Measurements from ENCODE around the gene SCYL2. TPM values are rescaled to one million over a fixed set of nuclear protein-coding genes. Genes with fewer than 3 reads are reported as not detected.

Gene SCYL2
- total and polyA plus RNA-seq, 8 donors: 6.7 to 25.0 (median 15.6) TPM

Other genes starting within 250 kb of the SCYL2 start
- 10 to 100 TPM in 1 of 6 donors, 1 to 10 TPM in 5; 3.6 to 10.8 (median 5.2) TPM for gene BLTP3B, start 124.3 kb upstream of the SCYL2 start, total RNA-seq
- 1 to 10 TPM; 2.0 to 5.6 TPM for gene BLTP3B, start 124.3 kb upstream of the SCYL2 start, polyA plus RNA-seq
- gene ACTR6, start 66.4 kb upstream of the SCYL2 start, total RNA-seq: 10 to 100 TPM in 2 of 6 donors, 1 to 10 TPM in 4; 3.8 to 14.4 (median 7.0) TPM
- 10 to 100 TPM in 1 of 2 donors, 1 to 10 TPM in 1; 5.0 to 10.4 TPM for gene ACTR6, start 66.4 kb upstream of the SCYL2 start, polyA plus RNA-seq
- gene DEPDC4, start 98 bp upstream of the SCYL2 start, total RNA-seq: 1 to 10 TPM in 4 of 6 donors, under 1 TPM in 2; 0.82 to 2.2 (median 1.5) TPM
- gene DEPDC4, start 98 bp upstream of the SCYL2 start, polyA plus RNA-seq: under 1 TPM; 0.42 to 0.56 TPM
- under 1 TPM in 2 of 6 donors, not detected in 4; 0.16 to 0.18 TPM for gene SLC17A8, start 89.9 kb downstream of the SCYL2 start, total RNA-seq
- not detected for gene SLC17A8, start 89.9 kb downstream of the SCYL2 start, polyA plus RNA-seq
- gene NR1H4, start 206.7 kb downstream of the SCYL2 start, total RNA-seq: 1 to 10 TPM; 1.1 to 9.2 (median 2.8) TPM
- gene NR1H4, start 206.7 kb downstream of the SCYL2 start, polyA plus RNA-seq: 1 to 10 TPM; 2.1 to 3.9 TPM